Esophagus muscularis mucosa (tissue), 4 donors: ENCODE results near the gene URM1. TPM values are rescaled to one million over a fixed set of nuclear protein-coding genes. Genes with fewer than 3 reads are reported as not detected.
A peak's percentile ranks its signal among the peaks of the same experiment; 100 is the strongest.

Source experiments
- DNase-seq: peaks from one replicate; pipeline ENCODE4 v3.0.0-alpha.2; 2017; ENCODE audit errors: extremely low spot score
- H3K27ac ChIP-seq, 4 donors: fragments of 200-600 bp; sonication (generic); replicated peaks in 1 of 4; 1 replicate in 3 of 4; 2 replicates in 1 of 4; pipeline ENCODE4 v1.5.1; 2016 to 2019; ENCODE audit warnings: mild to moderate bottlenecking in 1 of 4
- H3K27me3 ChIP-seq, 4 donors: fragments of 200-600 bp; sonication (generic); one replicate each; pipeline versions ENCODE4 v1.5.1 to v1.6.0; 2016 to 2019
- H3K36me3 ChIP-seq, 4 donors: fragments of 200-600 bp; sonication (generic); one replicate each; pipeline ENCODE4 v1.5.1; 2016 to 2019
- H3K4me1 ChIP-seq, 4 donors: fragments of 200-600 bp; sonication (generic); one replicate each; pipeline ENCODE4 v1.5.1; 2016 to 2019
- H3K4me3 ChIP-seq, 4 donors: fragments of 200-600 bp; sonication (generic); 1 replicate in 2 of 4; 2 replicates in 2 of 4; pipeline ENCODE4 v1.5.1; 2016 to 2019; ENCODE audit warnings: mild to moderate bottlenecking in 4 of 4, moderate library complexity in 1 of 4
- H3K9me3 ChIP-seq, 4 donors: fragments of 200-600 bp; sonication (generic); 1 replicate in 3 of 4; 2 replicates in 1 of 4; pipeline ENCODE4 v1.5.1; 2016 to 2019
- EP300 ChIP-seq: sonication (generic); formaldehyde crosslinking; IDR thresholded peaks from one replicate; pipeline ENCODE4 v1.6.1; 2017; ENCODE audit warnings: antibody characterized with exemption
- POLR2A ChIP-seq: fragments of 450-650 bp; IDR thresholded peaks from one replicate; pipeline ENCODE4 v1.6.1; 2017; ENCODE audit warnings: antibody characterized with exemption, moderate library complexity, mild to moderate bottlenecking, low read depth
- POLR2AphosphoS5 ChIP-seq, 2 donors: sonication (generic); formaldehyde crosslinking; IDR thresholded peaks; one replicate each; pipeline ENCODE4 v1.6.1; 2017; ENCODE audit warnings: antibody characterized with exemption in 2 of 2
- WGBS: methylation state at CpG from one replicate; pipeline ENCODE4 v1.1.5; 2018; 5-methylcytosine and 5-hydroxymethylcytosine counted together
- intact Hi-C: fragments of 100-400 bp; cut with DNase I; formaldehyde crosslinking; loops from one replicate; pipeline ENCODE4 v1.15.1; 2023
- total RNA-seq, 4 donors: library from RNA; depleted of rRNA; stranded (reverse); fragments of >200 nt; gene quantifications; one replicate each; pipeline versions ENCODE4 v1.1.0 to v1.2.1, GENCODE V29; 2016
- TF ChIP-seq, protein P1 (sequence below), 3 experiments: fragments of 200-600 bp in 2 of 3; fragments of 450-650 bp in 1 of 3; sonication (generic) in 2 of 3; IDR thresholded peaks; one replicate each; pipeline ENCODE4 v1.5.1; 2017 to 2019; ENCODE audit warnings: antibody characterized with exemption in 3 of 3, mild to moderate bottlenecking in 2 of 3, moderate library complexity in 1 of 3

Gene URM1
- total RNA-seq: 10 to 100 TPM; 25.3 to 36.8 (median 28.3) TPM

GRCh38 chr9:128370752-128371629 lies at the start of gene URM1:
URM1 (plus strand) TSS chr9:128371374; CDS start chr9:128371381, 7 bp downstream.
- Histone ChIP-seq H3K27me3 (no peaks in the 10 kb centered on the region), H3K27ac (peak within 1 kb of the TSS; percentile 85 to 94 (median 88)), H3K4me3 (peak within 1 kb of the TSS; percentile 60 to 84 (median 68)), H3K4me1 (peaks cover 21 to 40% (median 29%) of the 10 kb centered on the region in 4 donors), H3K9me3 (no peaks in the 10 kb centered on the region), H3K36me3 (peaks cover 0 to 35% (median 18%) of the 10 kb centered on the region in 4 donors)
- intact Hi-C loops: no loop called here
- peak; percentile 99 for DNase-seq
- under 1% methylated on average over 23 of the region's 55 CpGs for WGBS
- TF ChIP-seq POLR2AphosphoS5 (IDR thresholded peaks at IDR 0.05): peak; percentile 93 to 94
- no peak for TF ChIP-seq EP300
- TF ChIP-seq, protein P1, sequence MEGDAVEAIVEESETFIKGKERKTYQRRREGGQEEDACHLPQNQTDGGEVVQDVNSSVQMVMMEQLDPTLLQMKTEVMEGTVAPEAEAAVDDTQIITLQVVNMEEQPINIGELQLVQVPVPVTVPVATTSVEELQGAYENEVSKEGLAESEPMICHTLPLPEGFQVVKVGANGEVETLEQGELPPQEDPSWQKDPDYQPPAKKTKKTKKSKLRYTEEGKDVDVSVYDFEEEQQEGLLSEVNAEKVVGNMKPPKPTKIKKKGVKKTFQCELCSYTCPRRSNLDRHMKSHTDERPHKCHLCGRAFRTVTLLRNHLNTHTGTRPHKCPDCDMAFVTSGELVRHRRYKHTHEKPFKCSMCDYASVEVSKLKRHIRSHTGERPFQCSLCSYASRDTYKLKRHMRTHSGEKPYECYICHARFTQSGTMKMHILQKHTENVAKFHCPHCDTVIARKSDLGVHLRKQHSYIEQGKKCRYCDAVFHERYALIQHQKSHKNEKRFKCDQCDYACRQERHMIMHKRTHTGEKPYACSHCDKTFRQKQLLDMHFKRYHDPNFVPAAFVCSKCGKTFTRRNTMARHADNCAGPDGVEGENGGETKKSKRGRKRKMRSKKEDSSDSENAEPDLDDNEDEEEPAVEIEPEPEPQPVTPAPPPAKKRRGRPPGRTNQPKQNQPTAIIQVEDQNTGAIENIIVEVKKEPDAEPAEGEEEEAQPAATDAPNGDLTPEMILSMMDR (IDR thresholded peaks at IDR 0.05): peak in 1 of 3 experiments; percentile 21
- TF ChIP-seq POLR2A: peak; percentile 90

GRCh38 chr9:128321879-128322403 lies 49.2 kb upstream of the URM1 start:
- Histone ChIP-seq H3K4me1 (peaks cover 24 to 41% (median 27%) of the 10 kb centered on the region in 4 donors), H3K36me3 (peaks cover 9 to 62% (median 44%) of the 10 kb centered on the region in 4 donors), H3K27ac (peak overlapping the region; percentile 84 to 90 (median 86)), H3K9me3 (no peaks in the 10 kb centered on the region), H3K4me3 (peak overlapping the region; percentile 80 to 99 (median 86)), H3K27me3 (no peaks in the 10 kb centered on the region)
- no peak for TF ChIP-seq POLR2AphosphoS5 (IDR thresholded peaks at IDR 0.05)
- intact Hi-C loops: no loop called here
- no peak for DNase-seq
- WGBS: under 1% methylated on average over 16 of the region's 21 CpGs

DNA sequence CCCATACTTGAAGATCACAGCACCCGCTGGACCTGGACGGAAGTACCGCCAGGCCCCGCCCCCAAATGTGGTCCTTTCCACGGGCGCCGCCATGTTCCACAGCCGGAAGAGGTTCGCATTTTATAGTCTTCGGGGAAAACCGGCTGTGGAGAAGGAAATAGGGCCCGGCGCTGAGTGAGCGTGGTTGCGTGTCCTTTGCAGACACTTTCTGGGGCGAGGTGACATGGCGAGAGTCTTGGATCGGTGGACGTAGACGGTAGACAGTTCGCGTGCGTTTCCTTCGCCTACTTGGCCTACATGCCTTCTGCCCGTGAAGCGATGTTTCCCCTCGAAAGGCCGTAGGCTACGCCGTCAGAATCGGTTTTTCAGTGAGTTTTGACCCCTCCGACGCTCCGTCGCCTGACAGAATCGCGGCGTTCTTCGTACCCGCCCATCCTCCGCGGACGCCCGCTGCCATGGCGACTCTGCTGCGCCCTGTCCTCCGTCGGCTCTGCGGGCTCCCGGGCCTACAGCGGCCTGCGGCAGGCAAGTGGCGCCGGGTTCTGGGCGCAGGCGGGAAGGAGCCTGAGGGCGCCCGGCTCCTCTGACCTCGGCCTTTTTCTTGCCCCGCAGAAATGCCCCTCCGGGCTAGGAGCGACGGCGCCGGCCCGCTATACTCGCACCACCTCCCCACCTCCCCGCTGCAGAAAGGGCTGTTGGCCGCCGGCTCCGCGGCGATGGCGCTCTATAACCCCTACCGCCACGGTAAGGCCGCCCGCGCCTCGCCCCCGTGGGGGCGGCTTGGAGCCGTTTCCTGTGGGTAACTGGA lies 48.6 kb upstream of the URM1 start, which contains the start of the genes COQ4 and TRUB2:
Gene COQ4 (plus strand): TSS at position 436 of the 808 bp plus-strand sequence. CDS start 20 bp downstream, at position 456.
Gene TRUB2 (minus strand): TSS at position 44 of the 808 bp plus-strand sequence. CDS start 39 bp downstream, at position 5.
- Histone ChIP-seq H3K36me3 (peaks cover 6 to 62% (median 44%) of the 10 kb centered on the region in 4 donors), H3K4me3 (peak within 1 kb of the TSS; percentile 80 to 99 (median 86)), H3K9me3 (no peaks in the 10 kb centered on the region), H3K27ac (peak within 1 kb of the TSS; percentile 84 to 90 (median 86)), H3K27me3 (no peaks in the 10 kb centered on the region), H3K4me1 (peaks cover 24 to 41% (median 27%) of the 10 kb centered on the region in 4 donors)
- TF ChIP-seq EP300 (no peak), POLR2A (peak; percentile 3), POLR2AphosphoS5 (IDR thresholded peaks at IDR 0.05) (peak; percentile 72)
- TF ChIP-seq, protein P1 (IDR thresholded peaks at IDR 0.05): peak in 1 of 3 experiments; percentile 20
- DNase-seq: peak; percentile 98
- WGBS: under 1% methylated on average over 25 of the region's 83 CpGs
- intact Hi-C loops: no loop called here

GRCh38 chr9:128323212-128323730 lies 47.9 kb upstream of the URM1 start:
- TF ChIP-seq, protein P1 (IDR thresholded peaks at IDR 0.05): no peak
- no peak for TF ChIP-seq EP300
- no peak for TF ChIP-seq POLR2A
- no peak for TF ChIP-seq POLR2AphosphoS5 (IDR thresholded peaks at IDR 0.05)
- peaks cover 24 to 41% (median 27%) of the 10 kb centered on the region in 4 donors for H3K4me1 ChIP-seq
- no peak for DNase-seq
- WGBS: 30% methylated on average over 13 of the region's 16 CpGs
- H3K27ac ChIP-seq: peak overlapping the region; percentile 84 to 90 (median 86)
- H3K9me3 ChIP-seq: no peaks in the 10 kb centered on the region
- H3K27me3 ChIP-seq: no peaks in the 10 kb centered on the region
- peak overlapping the region; percentile 80 to 99 (median 86) for H3K4me3 ChIP-seq
- intact Hi-C loops: no loop called here
- H3K36me3 ChIP-seq: peaks cover 13 to 62% (median 48%) of the 10 kb centered on the region in 4 donors
